NCI-H146 (cell line): ENCODE results near the gene WDR74.

Source experiments
- DNase-seq: peaks from one replicate; lab custom pipeline; 2025; lab: John Stamatoyannopoulos, UW

WDR74 gene

GRCh38 chr11:62792202-62792575, 47.2 kb downstream of the WDR74 start:
- no peak for DNase-seq

- peak; percentile 83 for DNase-seq
Measured at GRCh38 chr11:62791501-62792201, 47.7 kb downstream of the WDR74 start, which contains the start of gene TMEM223. Gene TMEM223, minus strand, starts transcription at chr11:62792006. Its CDS starts 12 bp downstream, at chr11:62791994.

GRCh38 chr11:62789576-62789975, 49.8 kb downstream of the WDR74 start:
- DNase-seq: no peak

GRCh38 chr11:62788991-62789390, 50.4 kb downstream of the WDR74 start:
- DNase-seq: no peak

GRCh38 chr11:62787005-62787759, 52.2 kb downstream of the WDR74 start, which contains the start of gene TMEM179B:
Gene TMEM179B, plus strand, starts transcription at chr11:62787402. Its CDS starts 30 bp downstream, at chr11:62787432.
- peak; percentile 99 for DNase-seq

GRCh38 chr11:62786318-62787004, 52.9 kb downstream of the WDR74 start:
- DNase-seq: peak; percentile 83
